Sigmoid colon (tissue), 7 donors: ENCODE results near the gene FBXO7. TPM values are rescaled to one million over a fixed set of nuclear protein-coding genes. Genes with fewer than 3 reads are reported as not detected.

Source experiments
- DNase-seq: peaks from one replicate; pipeline ENCODE4 v3.0.0-alpha.2; 2019
- H3K27ac ChIP-seq, 4 donors: fragments of 200-600 bp; sonication (generic); one replicate each; pipeline ENCODE4 v1.5.1; 2016 to 2019; ENCODE audit warnings: mild to moderate bottlenecking in 1 of 4
- H3K27me3 ChIP-seq, 3 donors: fragments of 200-600 bp; sonication (generic); one replicate each; pipeline ENCODE4 v1.5.1; 2019; ENCODE audit warnings: mild to moderate bottlenecking in 1 of 3
- H3K36me3 ChIP-seq, 4 donors: fragments of 200-600 bp; sonication (generic); one replicate each; pipeline ENCODE4 v1.5.1; 2016 to 2019
- H3K4me1 ChIP-seq, 4 donors: fragments of 200-600 bp; sonication (generic); one replicate each; pipeline ENCODE4 v1.5.1; 2017 to 2019
- H3K4me3 ChIP-seq, 4 donors: fragments of 200-600 bp; sonication (generic); one replicate each; pipeline ENCODE4 v1.5.1; 2017 to 2019; ENCODE audit warnings: mild to moderate bottlenecking in 2 of 4, moderate library complexity in 1 of 4
- H3K9me3 ChIP-seq, 4 donors: fragments of 200-600 bp in 3 of 4; sonication (generic) in 3 of 4; one replicate each; pipeline versions ENCODE4 v1.5.1 to v1.6.1; 2013 to 2019
- EP300 ChIP-seq, 4 donors: sonication (generic); formaldehyde crosslinking; IDR thresholded peaks; one replicate each; pipeline ENCODE4 v1.6.1; 2017; ENCODE audit warnings: antibody characterized with exemption in 4 of 4
- POLR2A ChIP-seq, 2 donors: fragments of 450-650 bp; IDR thresholded peaks; one replicate each; pipeline ENCODE4 v1.6.1; 2016; ENCODE audit warnings: antibody characterized with exemption in 2 of 2, mild to moderate bottlenecking in 2 of 2, moderate library complexity in 2 of 2
- POLR2AphosphoS5 ChIP-seq, 4 donors: sonication (generic); formaldehyde crosslinking; IDR thresholded peaks; one replicate each; pipeline ENCODE4 v1.6.1; 2017; ENCODE audit warnings: antibody characterized with exemption in 4 of 4
- WGBS, 2 donors: extraction: QIAGEN DNeasy Blood & Tissue Kit; methylation state at CpG; one replicate each; pipeline ENCODE4 v1.1.7; 2013; 5-methylcytosine and 5-hydroxymethylcytosine counted together
- intact Hi-C: fragments of 100-400 bp; cut with DNase I; formaldehyde crosslinking; loops from one replicate; pipeline ENCODE4 v1.15.1; 2023
- polyA plus RNA-seq, 3 donors: library from polyadenylated mRNA; stranded (reverse); fragments of 200-250 nt; gene quantifications; one replicate each; pipeline ENCODE4 v1.2.3, GENCODE V29; 2013
- total RNA-seq, 4 donors: library from RNA; depleted of rRNA; stranded (reverse); fragments of >200 nt; gene quantifications; one replicate each; pipeline ENCODE4 v1.1.0, GENCODE V29; 2016
- TF ChIP-seq, protein P1 (sequence below), 4 experiments: fragments of 450-650 bp in 3 of 4; fragments of 200-600 bp in 1 of 4; IDR thresholded peaks; one replicate each; pipeline ENCODE4 v1.5.1; 2016 to 2019; ENCODE audit warnings: antibody characterized with exemption in 4 of 4, mild to moderate bottlenecking in 3 of 4, moderate library complexity in 2 of 4
- donor health status: healthy with polysubstance abuse.
- donor health status: Bipolar disorder and iron deficiency.
- donor health status: healthy.

Gene FBXO7
- total and polyA plus RNA-seq, 7 donors, result 60.6 to 83.6 (median 79.8) TPM

DNA sequence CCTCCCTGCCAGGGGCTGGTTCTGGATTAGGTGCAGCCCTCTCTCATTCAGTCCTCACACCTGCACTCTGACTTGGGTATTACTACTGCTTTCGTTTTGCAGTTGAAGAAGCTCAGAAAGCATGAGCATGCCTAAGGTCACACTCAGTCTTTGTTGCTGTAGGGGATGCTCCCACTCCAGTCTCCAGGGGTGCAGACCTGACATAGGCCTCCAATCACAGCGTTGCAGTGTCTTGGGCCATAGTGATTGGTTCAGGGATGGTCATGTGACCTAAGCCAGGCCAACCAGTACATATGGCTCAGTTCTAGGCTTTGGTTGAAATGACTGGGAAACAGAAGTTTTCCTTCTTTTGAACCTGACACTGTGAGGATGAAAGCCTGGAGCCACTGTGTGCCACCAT, 61.7 kb downstream of the FBXO7 start:
- TF ChIP-seq POLR2AphosphoS5 (IDR thresholded peaks at IDR 0.05) (no peak), EP300 (IDR thresholded peaks at IDR 0.05) (no peak), POLR2A (IDR thresholded peaks at IDR 0.05) (no peak)
- TF ChIP-seq, protein P1, sequence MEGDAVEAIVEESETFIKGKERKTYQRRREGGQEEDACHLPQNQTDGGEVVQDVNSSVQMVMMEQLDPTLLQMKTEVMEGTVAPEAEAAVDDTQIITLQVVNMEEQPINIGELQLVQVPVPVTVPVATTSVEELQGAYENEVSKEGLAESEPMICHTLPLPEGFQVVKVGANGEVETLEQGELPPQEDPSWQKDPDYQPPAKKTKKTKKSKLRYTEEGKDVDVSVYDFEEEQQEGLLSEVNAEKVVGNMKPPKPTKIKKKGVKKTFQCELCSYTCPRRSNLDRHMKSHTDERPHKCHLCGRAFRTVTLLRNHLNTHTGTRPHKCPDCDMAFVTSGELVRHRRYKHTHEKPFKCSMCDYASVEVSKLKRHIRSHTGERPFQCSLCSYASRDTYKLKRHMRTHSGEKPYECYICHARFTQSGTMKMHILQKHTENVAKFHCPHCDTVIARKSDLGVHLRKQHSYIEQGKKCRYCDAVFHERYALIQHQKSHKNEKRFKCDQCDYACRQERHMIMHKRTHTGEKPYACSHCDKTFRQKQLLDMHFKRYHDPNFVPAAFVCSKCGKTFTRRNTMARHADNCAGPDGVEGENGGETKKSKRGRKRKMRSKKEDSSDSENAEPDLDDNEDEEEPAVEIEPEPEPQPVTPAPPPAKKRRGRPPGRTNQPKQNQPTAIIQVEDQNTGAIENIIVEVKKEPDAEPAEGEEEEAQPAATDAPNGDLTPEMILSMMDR (IDR thresholded peaks at IDR 0.05), result no peak
- no peak for DNase-seq
- intact Hi-C loops, result no loop called here
- Histone ChIP-seq H3K9me3 (peaks cover 0 to 4% (median 1%) of the 10 kb centered on the region in 4 donors), H3K36me3 (no peaks in the 10 kb centered on the region), H3K4me1 (peaks cover 0 to 23% (median 14%) of the 10 kb centered on the region in 4 donors), H3K27ac (no peak overlapping the region), H3K27me3 (no peaks in the 10 kb centered on the region), H3K4me3 (no peak overlapping the region)
- WGBS, 2 donors, result 84 to 91% methylated on average over 2 of the region's 2 CpGs

DNA sequence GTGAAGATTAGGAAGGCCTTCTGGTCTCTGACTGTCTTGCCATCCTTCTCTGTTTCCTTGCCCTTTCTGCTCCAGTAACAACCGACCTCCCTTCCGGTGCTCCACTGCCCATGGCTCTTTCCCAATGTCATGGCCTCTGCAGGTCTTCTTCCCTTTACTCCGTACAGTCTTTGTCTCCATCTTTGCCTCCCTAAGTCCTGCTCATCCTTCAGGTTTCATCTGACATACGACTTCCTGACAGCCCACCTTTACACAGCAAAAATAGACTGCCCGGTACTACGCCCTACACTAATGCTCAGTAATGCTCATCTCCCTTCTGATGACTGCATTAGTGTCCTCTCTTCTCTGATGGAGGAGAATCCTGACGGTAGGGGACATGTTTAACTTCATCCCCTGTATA, 63.9 kb downstream of the FBXO7 start:
- peaks cover 0 to 15% (median 4%) of the 10 kb centered on the region in 4 donors for H3K4me1 ChIP-seq
- H3K4me3 ChIP-seq, result no peak overlapping the region
- peaks cover 0 to 4% (median 1%) of the 10 kb centered on the region in 4 donors for H3K9me3 ChIP-seq
- no peaks in the 10 kb centered on the region for H3K36me3 ChIP-seq
- no peak overlapping the region for H3K27ac ChIP-seq
- 95 to 96% methylated on average over 7 of the region's 7 CpGs for WGBS, 2 donors
- TF ChIP-seq POLR2AphosphoS5 (IDR thresholded peaks at IDR 0.05) (no peak), EP300 (IDR thresholded peaks at IDR 0.05) (no peak), POLR2A (IDR thresholded peaks at IDR 0.05) (no peak)
- TF ChIP-seq, protein P1 (IDR thresholded peaks at IDR 0.05), result no peak
- no peak for DNase-seq
- H3K27me3 ChIP-seq, result no peaks in the 10 kb centered on the region
- intact Hi-C loops, result no loop called here

DNA sequence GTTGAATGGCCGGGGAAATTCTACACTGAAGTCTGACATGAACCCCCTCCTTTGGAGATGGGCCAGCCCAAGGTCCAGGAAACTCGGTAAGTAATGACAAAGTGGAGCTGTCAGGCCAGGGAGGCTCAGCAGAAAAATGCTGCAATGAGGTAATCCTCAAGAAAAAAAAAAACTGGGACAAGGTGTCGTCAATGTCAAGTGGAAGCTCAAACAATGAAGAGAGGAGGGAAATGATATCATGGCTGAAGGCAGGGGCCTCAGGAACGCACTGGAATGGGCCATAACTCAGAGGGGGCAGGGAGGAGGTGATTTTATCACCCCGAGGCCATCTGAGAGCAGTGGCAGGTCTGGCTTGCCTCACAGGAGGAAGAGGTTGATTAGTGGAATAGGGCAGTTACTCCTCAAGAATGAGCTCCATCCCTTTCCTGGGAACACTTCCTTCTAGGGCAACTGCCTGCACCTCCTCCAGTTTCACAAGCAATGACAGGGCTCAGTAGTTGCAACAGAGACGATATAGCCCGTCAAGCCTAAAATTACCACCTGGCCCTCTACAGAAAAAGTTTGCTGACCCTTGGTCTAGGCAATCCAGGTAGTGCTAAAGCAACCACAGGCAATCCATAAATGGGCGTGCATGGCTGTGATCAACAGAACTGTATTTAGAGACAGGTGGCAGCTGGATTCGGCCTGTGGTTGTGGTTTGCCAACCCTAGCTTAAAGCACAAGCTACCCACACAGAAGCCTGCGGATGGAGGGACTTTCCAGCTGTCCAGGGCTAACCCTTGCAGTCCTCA, 65.2 kb downstream of the FBXO7 start:
- peaks cover 0 to 4% (median 1%) of the 10 kb centered on the region in 4 donors for H3K9me3 ChIP-seq
- no peak overlapping the region for H3K4me3 ChIP-seq
- H3K36me3 ChIP-seq, result no peaks in the 10 kb centered on the region
- no peaks in the 10 kb centered on the region for H3K27me3 ChIP-seq
- 18 to 40% methylated on average over 10 of the region's 10 CpGs for WGBS, 2 donors
- intact Hi-C loops, result no loop called here
- peak; percentile 36 for DNase-seq
- H3K4me1 ChIP-seq, result peaks cover 0 to 7% (median 3%) of the 10 kb centered on the region in 4 donors
- peak overlapping the region in 1 of 4 donors; percentile 2 for H3K27ac ChIP-seq
- TF ChIP-seq EP300 (IDR thresholded peaks at IDR 0.05), result no peak
- no peak for TF ChIP-seq POLR2AphosphoS5 (IDR thresholded peaks at IDR 0.05)
- TF ChIP-seq POLR2A (IDR thresholded peaks at IDR 0.05), result no peak
- TF ChIP-seq, protein P1 (IDR thresholded peaks at IDR 0.05), result no peak

DNA sequence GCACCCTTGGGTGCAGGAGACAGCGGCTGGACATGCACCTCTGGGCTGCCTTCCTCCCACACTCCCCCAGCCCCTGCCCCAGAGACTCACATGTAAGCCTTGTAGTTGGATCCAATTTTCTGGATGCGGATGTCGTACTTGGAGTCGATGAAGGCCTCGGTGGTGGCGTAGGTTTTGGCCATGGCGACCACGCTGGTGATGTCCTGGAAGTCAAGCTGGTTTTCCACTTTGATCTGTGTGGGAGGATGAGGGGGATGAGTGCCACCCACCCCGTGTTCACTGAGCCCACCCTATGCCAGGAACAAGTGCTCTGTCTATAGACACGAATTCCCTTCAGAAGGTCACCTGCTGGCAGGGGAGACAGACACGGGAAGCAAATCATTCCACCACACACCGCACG, 66.9 kb downstream of the FBXO7 start:
- TF ChIP-seq POLR2AphosphoS5 (IDR thresholded peaks at IDR 0.05) (no peak), EP300 (IDR thresholded peaks at IDR 0.05) (no peak), POLR2A (IDR thresholded peaks at IDR 0.05) (no peak)
- TF ChIP-seq, protein P1 (IDR thresholded peaks at IDR 0.05), result no peak
- H3K27ac ChIP-seq, result no peak overlapping the region
- H3K36me3 ChIP-seq, result no peaks in the 10 kb centered on the region
- intact Hi-C loops, result no loop called here
- peak; percentile 50 for DNase-seq
- peaks cover 0 to 7% (median 3%) of the 10 kb centered on the region in 4 donors for H3K4me1 ChIP-seq
- H3K4me3 ChIP-seq, result no peak overlapping the region
- no peaks in the 10 kb centered on the region for H3K27me3 ChIP-seq
- WGBS, 2 donors, result 94 to 97% methylated on average over 13 of the region's 13 CpGs
- peaks cover 0 to 4% (median 1%) of the 10 kb centered on the region in 4 donors for H3K9me3 ChIP-seq
